M059J (cell line): ENCODE results near the gene FDXR. TPM values are rescaled to one million over a fixed set of nuclear protein-coding genes. Genes with fewer than 3 reads are reported as not detected.
A peak's percentile ranks its signal among the peaks of the same experiment; 100 is the strongest.

Experiments used
- DNase-seq: peaks from one replicate; pipeline ENCODE4 v3.0.0-alpha.2; 2012; ENCODE audit warnings: low read depth
- total RNA-seq: library from RNA; depleted of rRNA; stranded (reverse); fragments of >200 nt; shearing (Covaris generic); gene quantifications from 2 replicates; pipeline ENCODE4 v1.2.3, GENCODE V29; 2014

FDXR gene
- total RNA-seq, 1 experiment from 2014 or later, result 6.5 TPM

- no peak for DNase-seq
These were observed 35.9 kb downstream of the FDXR start for GRCh38 chr17:74836691-74837467.

DNA sequence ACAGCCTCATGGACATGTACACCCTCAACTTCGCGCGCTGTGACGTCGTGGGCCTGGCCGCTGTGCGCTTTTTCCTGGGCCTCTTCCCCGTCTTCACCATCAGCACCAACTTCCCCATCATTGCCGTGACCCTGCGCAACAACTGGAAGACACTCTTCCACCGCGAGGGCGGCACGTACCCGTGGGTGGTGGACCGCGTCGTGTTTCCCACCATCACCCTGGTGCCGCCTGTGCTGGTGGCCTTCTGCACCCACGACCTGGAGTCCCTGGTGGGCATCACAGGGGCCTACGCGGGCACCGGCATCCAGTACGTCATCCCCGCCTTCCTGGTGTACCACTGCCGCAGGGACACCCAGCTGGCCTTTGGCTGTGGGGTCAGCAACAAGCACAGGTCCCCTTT lies 36.6 kb downstream of the FDXR start:
- no peak for DNase-seq

GRCh38 chr17:74833501-74834377 lies 39.1 kb downstream of the FDXR start:
- peak; percentile 70 for DNase-seq

DNA sequence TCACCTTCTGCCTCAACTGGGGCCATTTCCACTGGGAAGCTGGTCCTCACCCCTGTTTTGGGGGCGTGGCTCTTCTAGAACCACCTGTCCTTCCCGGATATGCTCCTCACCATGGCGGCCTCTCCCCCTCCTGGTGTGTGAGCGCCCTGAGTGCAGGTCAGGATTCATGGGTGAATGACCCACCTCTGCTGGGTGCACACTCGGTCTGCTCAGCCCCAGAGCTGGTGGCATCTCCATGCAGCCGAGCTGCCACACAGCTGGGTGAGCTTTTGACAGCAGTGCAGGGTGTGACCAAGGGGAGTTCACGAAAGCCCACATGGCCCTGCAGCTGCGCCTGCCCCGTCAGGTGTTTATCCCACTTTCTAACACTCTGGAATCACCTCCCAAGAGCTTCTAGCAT lies 40.4 kb downstream of the FDXR start:
- DNase-seq, result no peak

DNA sequence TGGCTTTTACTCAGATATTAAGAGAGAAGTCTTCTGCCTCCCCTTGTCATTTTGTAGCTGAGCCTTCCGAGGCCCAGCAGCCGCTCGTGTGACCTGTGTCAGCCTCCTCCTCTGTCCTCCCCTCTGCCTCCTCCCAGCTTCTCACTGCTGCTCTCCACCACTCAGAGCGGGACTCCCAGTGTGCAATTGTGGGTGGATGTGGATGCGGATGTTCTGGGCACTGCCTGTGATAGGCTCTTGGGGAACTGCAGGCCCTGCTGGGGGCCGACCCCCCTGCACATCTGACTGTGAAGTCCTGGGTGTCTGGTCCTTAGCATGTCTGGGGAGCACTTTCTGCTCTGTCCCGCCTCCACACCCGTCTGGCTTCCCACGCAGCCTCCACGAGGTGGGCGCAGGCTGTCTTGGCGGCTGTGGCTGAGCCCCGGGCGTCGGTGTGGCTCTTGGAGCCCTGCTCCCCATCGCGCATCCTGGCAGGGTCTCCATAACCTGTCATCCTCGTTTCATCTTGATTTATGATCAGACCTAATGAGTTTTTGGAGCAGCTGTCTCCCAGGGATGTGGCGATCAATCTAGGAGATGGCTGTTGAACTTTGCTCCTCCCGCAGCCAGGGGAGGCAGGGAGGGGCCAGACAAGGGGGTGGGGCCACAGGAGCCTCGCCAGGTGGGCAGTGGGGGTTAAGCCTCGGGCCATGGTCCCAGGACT lies 41.2 kb downstream of the FDXR start:
- no peak for DNase-seq

GRCh38 chr17:74830861-74831260 lies 41.9 kb downstream of the FDXR start:
- no peak for DNase-seq

GRCh38 chr17:74827800-74828199 lies 45.0 kb downstream of the FDXR start:
- DNase-seq, result no peak

DNA sequence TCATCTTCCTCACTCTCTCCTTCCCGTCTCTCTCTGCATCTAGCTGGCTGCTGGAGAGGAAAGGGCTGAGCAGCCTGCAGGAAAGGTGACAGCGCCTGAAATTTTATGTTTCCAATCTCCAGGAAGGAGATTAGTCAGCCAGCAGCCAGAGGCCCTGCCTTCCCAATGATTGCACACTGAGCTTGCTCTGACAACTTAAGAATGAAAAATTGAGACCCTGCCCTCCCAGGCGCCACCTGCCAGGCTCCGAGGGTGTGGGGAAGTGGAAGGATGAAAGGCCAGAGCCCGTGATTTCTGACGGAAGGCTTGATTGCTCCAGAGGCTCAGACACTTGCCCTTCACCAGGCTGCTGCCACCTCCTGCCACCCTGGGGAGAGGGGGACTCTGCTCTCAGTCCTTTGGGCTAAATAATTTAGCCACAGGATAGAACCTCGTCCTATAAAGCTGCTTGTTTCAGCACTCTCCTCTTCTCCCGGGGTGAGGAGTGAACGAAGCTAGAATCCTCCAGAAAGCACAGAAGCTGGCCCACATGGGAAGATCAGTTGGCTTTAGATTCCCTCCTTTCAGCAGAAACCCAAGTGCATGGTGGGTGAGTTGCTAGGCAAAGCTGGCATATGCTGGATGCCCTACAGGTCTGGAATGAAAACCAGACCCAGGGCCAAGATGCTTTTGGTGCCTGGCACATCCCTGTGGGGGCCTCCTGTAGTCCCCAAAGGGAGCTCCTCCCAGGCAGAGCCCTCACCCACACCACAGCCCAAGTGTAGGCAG lies 46.7 kb downstream of the FDXR start:
- no peak for DNase-seq

- no peak for DNase-seq
These were observed 47.7 kb downstream of the FDXR start for GRCh38 chr17:74824961-74825627.

DNA sequence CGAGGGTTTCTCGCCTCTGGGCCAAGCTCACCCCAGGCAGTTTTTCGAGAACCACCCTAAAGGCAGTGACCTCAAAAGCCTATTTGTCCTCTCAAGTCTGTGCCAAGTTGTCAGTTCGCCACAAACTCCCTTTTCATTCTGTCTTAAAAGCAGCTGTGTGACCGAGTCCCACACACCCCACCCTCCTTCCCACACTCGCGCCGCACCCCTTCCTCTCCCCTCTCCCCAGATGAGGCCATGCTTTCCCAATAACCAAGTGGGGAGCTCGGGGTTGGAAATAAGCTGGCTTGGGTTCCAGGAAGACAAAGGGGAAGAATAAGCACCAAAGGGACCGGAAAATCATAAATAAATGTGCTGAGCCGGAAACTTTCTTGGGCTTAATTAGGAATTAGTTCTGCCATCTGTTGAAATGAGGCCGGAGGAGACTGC lies 49.8 kb downstream of the FDXR start:
- DNase-seq, result no peak

DNA sequence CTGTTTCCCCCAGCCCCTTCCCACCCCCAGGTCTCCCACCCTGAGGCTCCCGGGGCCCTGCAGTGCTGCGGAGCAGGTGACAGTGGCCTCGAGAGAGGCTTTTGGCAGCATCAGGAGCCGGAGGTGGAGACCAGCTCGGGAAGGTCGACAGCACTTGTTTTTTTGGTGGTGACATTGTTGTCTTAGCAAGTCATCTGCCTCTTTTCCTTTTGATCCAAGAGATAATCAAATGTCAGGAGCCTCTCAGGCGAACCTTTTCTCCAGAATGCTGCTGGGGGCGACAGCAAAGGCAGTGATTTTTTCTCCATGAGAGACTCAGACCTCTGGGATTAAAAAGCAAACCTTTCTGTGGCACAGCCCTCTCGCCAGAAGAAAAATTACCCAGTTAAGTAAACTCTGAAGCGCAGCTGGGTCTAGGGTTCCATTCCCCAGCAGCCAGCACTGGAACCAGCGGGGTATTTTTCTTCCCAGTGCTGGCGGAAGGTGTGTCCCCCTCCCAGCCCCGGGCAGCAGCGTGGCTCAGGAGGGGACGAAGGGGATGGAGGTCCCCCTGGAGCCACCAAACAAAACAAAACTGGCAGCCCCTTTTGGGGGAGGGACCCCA lies 50.4 kb downstream of the FDXR start:
- DNase-seq, result no peak

- DNase-seq, result no peak
These were observed 51.0 kb downstream of the FDXR start for GRCh38 chr17:74821655-74822334.

DNA sequence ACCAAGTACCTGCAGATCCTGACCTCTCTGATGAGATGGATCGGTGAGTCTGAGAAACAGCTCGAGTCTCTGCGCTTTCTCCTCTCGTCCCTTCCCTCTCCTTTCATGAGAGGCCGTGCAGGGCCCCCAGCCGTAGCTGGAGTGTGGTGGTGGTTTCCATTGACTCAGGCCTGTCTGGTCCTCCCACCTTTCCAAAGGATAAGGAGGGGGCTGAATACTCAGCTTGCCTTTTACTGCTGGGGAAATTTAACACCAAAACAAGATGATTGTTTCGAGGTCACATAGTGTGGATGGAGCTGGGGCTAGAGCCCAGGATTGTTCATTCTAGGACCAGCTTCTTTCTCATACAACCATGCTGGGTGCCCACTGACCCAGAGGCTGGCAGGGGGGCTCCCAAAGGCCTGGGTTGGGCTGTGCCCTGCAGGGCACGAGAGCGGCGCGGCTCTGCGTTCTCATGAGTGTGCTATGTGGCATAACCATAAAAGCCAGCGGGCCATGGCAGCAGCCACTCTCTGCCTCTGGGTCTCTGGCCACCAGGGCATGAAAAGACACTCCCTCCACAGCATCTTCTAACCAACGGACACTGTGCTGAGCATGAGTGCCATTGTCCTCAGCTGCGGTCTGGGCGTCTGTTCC lies 52.9 kb downstream of the FDXR start:
- no peak for DNase-seq

- no peak for DNase-seq
These were observed 54.4 kb downstream of the FDXR start for GRCh38 chr17:74818291-74818938.

DNA sequence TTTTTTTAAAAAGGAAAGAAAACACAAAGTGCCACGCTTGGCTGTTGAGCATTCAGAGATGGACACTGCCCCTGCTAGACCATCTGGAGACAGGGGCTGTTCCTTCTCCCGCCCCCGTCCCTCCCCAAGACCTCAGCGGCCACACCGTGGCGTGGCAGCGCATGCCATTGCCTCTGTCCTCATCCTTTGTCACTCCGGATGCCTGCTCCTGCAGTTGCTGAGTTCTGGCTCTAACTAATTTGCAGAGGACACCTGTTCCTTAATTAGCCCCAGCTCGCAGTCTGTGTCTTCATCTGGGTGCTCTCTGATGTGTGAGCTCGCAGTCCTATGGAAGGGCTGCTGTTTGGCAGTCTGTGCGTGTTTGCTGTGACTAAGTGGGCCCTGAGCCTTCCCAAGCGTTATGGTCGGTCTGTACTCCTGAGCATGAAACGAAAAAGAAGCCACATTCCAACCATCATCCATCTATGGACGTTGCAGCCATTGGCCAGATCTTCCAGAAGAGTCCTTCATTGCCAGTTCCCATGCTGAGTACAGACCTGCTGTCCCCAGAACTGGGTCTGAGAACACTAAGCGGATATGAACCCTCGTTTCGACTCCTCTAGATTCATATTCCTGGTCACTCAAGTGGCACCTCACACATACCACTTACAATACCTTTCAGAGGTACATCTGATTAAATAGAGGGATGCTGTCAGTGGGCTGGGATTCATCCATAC lies 55.7 kb downstream of the FDXR start:
- no peak for DNase-seq

DNA sequence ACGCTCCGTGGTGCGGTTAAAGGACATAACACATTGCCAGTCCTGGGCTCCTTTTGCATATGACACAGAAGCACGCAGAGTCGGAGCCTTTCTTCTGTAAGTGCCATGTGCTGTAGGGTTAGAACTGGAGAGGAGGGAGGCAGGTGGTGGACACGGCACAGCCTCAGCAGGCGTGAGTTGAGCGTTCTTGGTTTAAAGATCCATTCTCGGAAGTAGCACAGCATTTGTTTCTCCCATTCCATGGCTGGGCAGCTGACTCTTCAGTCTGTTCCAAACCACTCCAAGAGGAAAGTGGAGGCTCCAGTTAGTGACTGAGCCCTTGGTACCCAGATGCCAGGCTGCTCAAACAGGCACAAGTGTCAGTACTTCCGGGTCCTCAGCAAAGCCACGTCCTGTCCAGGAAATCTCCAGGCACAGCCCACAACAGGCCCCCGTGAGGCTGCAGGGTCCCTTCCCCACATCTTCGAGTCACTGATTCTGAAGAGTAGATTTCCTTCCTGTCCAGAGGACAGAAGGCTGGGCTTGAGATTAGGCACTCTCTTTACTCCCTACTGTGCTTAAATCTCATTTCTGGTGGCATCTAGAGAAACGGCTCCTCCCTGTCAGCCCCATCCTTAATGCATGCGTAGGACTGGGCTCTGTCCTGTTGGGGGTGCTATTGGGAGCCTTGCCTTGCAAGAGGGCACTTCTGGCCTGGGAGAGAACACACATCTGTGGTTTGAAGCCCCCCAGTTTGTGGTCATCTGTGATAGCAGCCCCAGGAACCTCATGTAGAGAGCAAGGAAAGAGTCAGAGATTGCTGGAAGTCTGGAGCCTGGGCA lies 57.0 kb downstream of the FDXR start:
- DNase-seq, result no peak

GRCh38 chr17:74815067-74815466 lies 57.7 kb downstream of the FDXR start:
- DNase-seq, result no peak
